NCI-H2107 treated with DMSO at 0.1 percent for 48 hours (cell line): Measurements from ENCODE around the gene FOXO3B.
"Not testable (repeated sequence)": the region's sequence is repeated elsewhere in the genome, so short reads cannot be mapped to it uniquely, and the experiment has no call there.

Experiments
- DNase-seq: peaks from one replicate; lab custom pipeline; 2025; ENCODE audit not compliant: unreplicated experiment; lab: John Stamatoyannopoulos, UW

Gene FOXO3B

GRCh38 chr17:18661924-18662624, 20.0 kb downstream of the FOXO3B start:
- DNase-seq = not testable (repeated sequence)

- DNase-seq = not testable (repeated sequence)
These were observed 32.0 kb downstream of the FOXO3B start for GRCh38 chr17:18650094-18650493.

GRCh38 chr17:18644291-18644690, 37.8 kb downstream of the FOXO3B start, which contains the start of gene TBC1D28:
Gene TBC1D28, minus strand, starts transcription at chr17:18644391. Its CDS starts 3,039 bp downstream, at chr17:18641352.
- DNase-seq = not testable (repeated sequence)

- DNase-seq = not testable (repeated sequence)
These were observed 39.0 kb downstream of the FOXO3B start for GRCh38 chr17:18643124-18643523.

GRCh38 chr17:18638357-18638756, 43.8 kb downstream of the FOXO3B start:
- not testable (repeated sequence) for DNase-seq

GRCh38 chr17:18636237-18636636, 45.9 kb downstream of the FOXO3B start:
- not testable (repeated sequence) for DNase-seq

GRCh38 chr17:18635773-18636172, 46.3 kb downstream of the FOXO3B start:
- not testable (repeated sequence) for DNase-seq

GRCh38 chr17:18634550-18635263, 47.4 kb downstream of the FOXO3B start:
- DNase-seq = not testable (repeated sequence)
